ENCODE results near the gene PCLO.
A peak's percentile ranks its signal among the peaks of the same experiment; 100 is the strongest.
"Not testable (repeated sequence)": the region's sequence is repeated elsewhere in the genome, so short reads cannot be mapped to it uniquely, and the experiment has no call there.

The PCLO gene

DNA sequence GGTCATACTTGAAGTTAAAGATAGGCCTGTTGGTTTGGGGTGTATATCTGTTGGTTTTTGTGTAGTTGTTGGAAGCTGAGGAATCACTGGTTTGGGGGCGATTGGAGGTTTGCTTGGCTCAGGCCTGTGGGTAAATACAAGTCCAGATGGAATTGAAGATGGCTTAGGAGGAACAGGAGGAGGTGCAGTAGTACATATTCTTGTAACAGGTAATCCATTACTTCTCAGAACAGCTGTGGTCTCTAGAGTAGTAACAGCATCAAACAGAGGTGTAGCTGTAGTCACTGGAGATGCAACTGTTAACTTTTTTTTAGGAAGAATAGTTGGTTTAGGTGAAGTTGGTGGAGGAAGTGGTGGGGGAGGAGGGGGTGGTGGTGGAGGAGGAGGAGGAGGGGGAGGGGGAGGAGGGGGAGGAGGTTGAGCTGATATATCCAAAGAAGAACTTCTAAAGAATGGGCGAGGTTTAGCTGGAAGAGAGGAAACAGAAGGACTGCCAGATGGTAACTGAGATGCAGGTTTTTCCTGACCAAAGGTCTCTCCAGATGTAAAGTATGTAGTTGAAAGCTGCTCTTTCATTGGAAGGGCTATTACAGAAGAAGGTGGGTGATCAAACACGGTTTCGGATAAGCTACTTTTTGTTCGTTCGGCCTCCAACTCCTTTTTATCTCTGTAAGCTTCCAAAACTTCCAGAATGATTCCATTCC lies 209.2 kb downstream of the PCLO start:
- FAIRE-seq = no peak

- no peak for FAIRE-seq
Measured at GRCh38 chr7:82950436-82950835, 212.2 kb downstream of the PCLO start.

DNA sequence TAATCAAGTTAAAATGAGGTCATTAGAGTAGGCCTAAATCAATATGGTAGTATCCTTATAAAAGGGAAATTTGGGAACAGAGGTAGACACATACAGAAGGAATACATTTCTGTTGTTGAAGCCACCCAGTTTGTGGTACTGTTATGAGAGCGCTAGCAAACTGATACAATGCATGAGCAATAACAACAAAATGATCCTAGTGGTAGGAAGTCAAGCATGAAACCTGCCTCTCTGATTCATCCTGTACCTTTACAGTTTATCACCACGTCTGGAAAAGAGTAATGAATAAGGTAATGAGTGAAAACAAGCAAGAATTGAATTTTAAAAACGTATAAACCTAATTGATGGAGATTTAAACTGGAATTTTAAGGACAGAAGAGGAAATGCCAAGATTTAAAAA lies 217.2 kb downstream of the PCLO start:
- no peak for FAIRE-seq

DNA sequence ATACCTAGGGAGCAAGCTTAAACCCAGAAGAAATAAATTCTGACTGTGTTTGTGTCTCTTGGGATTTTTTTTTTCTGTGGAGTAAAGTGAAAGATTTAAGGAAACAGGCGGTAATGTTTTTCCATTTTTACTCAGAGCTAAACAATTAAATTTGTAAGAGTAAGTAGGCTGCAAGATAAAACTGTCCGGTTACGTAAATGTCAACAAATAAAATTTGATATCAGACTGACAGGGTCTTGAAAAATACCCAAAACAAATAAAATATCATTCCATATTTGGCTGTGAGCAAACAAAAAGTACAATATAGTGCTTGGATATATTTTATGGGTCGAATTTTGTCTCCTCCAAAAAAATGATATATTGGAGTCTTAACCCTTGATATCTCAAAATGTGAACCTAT lies 217.6 kb downstream of the PCLO start:
- FAIRE-seq = no peak

DNA sequence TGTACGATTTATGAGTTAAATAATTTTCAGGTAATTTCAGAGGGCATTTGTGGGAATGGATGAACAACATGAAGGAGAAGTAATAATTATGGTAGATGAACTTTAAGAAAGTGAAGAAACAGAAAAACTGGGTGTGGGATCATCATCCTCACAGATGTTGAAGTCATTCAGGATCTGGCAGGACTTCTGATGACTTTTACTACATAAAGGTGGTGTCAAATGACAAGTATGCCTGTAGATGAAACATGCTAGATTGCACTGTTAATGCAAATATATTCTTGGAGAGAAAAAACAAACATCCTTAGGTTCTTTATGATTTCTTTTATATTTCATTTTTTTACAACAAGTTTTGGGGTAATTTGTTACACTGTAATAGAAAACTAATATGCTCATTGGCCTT lies 230.2 kb downstream of the PCLO start:
- no peak for FAIRE-seq

GRCh38 chr7:82926477-82926876 lies 236.2 kb downstream of the PCLO start:
- FAIRE-seq = peak; percentile 73

- FAIRE-seq = no peak
Measured at GRCh38 chr7:82925331-82925730, 237.4 kb downstream of the PCLO start.

GRCh38 chr7:82906502-82906901 lies 256.2 kb downstream of the PCLO start:
- FAIRE-seq = peak; percentile 85

DNA sequence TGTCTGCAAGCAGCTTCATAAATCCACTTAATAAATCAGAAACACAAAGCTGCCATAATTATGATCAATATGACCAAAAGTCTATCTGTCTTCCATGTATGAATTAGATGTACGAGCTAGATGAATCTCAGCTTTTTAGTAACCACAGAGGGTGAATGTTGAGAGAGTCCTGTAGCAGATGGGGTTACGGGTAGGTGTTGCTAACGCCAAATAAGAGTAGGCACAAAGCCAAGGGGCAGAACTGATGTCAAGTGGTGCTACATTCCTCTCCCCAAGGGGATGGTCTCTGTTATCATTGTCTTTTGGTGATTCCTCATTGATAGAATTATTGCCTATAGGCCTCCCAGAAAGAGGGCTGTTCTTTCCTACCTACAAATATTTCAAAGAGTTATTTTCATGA lies 257.8 kb downstream of the PCLO start:
- FAIRE-seq = no peak

DNA sequence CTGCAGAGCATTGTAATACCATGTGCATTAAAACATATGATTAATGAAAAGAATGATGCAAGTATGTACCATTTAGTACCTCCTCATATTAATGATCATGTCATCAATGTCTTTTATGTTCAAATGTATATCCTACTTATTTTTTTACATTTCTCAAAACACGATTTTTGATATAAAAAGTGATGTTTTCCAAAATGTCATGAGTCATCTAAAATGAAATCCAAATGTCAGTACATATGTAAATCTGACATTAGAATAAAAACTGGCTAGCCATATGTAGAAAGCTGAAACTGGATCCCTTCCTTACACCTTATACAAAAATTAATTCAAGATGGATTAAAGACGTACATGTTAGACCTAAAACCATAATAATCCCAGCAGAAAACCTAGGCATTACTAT lies 261.6 kb downstream of the PCLO start:
- not testable (repeated sequence) for FAIRE-seq

GRCh38 chr7:82897500-82897899 lies 265.2 kb downstream of the PCLO start:
- peak; percentile 8 for FAIRE-seq

- FAIRE-seq = not testable (repeated sequence)
Measured at GRCh38 chr7:82894341-82894740, 268.3 kb downstream of the PCLO start.

DNA sequence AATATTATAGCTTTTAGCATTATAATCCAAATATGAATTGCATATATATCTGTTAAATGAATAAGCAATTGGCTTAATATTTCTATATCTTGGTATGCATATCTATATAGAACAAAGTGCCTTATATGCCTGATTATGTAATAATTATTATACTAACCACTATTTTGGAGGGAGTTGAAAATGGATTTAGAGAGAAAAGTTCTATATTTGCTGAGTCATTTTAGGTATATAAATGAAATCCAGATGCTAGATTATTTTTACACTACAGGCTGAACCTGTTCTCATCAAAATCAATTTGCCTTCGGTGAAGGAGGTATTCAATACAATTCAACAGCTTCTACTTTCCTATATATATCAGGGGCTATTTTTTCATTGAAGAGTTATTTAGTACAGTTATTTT lies 276.4 kb downstream of the PCLO start:
- peak; percentile 69 for FAIRE-seq

DNA sequence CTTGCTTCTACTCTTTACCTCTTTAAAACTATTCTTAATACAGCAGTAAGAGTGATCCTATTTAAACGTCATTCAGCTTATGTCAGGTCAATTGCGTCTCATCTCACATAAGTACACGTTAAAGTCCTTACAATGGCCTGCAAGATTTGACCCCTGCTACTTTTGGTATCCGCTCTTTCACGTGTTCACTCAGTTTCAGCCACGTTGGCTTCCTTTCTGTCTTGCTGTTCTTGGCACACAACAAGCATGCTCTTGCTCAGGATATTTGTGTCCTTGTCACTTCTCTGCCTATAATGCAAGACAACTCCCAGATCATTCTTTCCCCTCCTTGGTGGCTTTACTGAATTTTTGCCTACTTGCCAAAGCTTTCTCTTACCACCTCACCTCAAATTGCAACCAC lies 296.8 kb downstream of the PCLO start:
- FAIRE-seq = no peak

GRCh38 chr7:82859106-82859850 lies 303.4 kb downstream of the PCLO start:
- peak; percentile 94 for FAIRE-seq

DNA sequence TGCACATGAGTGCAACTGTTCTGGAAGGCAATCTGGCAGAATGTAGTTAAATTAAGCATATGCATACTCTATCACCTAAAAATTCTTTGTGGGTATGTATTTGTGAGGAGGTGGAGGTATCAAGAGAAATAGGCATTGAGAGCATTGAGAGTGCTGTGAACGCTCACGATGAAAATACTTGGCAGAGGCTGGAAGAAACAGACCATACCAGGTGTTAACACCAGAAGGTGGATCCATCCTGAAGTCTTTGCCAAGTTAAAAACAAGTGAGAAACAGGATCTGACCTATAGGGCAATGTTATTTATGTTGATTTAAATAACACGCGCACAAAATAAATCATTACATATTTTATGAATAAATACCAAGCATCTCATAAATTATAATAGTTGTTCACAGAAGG lies 311.6 kb downstream of the PCLO start:
- FAIRE-seq = no peak

DNA sequence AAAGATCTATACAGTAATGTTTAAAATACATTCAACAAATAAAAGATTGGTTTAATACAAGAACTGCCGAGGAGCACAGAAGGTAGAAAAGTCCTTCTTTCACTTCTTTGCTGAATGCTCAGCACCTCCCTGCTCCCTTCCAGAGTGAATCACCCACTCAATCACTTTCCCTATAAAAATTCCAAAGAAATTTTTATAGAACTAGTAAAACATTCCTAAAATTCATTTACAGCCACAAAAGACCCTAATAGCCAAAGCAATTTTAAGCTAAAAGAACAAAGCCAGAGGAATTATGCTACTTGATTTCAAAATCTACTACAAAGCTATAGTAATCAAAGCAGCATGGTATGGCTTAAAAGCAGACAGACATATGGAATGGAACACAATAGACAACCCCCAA lies 320.9 kb downstream of the PCLO start:
- FAIRE-seq = peak; percentile 99

GRCh38 chr7:82840061-82840460 lies 322.6 kb downstream of the PCLO start:
- FAIRE-seq = no peak

- FAIRE-seq = no peak
Measured at GRCh38 chr7:82839555-82839954, 323.1 kb downstream of the PCLO start.

DNA sequence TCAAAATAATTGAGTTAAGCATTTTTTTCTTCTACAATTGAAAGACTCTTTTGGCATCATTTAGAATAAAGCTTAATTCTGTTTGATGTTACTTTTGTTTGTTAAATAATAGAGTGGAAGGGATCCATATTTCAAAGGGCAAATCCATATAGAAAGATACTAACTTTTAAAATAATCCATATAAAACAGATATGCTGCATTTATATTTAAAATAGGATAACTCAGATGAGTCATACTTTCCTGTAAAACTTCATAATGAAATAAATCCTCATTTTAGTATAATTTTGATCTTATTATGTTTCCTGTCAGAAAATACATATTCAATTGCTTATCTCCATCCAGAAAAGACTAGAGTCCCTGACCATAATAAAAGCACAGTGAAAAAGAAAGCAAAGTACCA lies 323.6 kb downstream of the PCLO start:
- no peak for FAIRE-seq

DNA sequence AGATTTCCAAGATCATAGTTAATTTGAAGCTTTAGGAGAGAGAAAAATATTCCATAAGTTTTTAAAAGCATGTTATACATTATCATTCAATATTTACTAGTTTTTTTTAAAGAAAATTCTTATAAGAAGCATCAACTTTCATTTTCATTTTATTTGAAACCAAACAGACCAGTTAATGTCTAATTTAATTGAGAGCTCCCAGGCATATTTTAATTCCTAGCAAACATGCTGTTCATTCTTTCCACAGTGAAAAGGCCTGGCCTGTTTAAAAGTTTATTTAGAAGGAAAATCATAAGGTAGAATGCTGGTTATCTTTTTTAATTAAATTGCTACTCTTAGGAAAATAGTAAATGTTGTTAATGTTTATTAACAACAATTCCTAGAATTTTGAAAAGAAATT lies 324.4 kb downstream of the PCLO start:
- no peak for FAIRE-seq

DNA sequence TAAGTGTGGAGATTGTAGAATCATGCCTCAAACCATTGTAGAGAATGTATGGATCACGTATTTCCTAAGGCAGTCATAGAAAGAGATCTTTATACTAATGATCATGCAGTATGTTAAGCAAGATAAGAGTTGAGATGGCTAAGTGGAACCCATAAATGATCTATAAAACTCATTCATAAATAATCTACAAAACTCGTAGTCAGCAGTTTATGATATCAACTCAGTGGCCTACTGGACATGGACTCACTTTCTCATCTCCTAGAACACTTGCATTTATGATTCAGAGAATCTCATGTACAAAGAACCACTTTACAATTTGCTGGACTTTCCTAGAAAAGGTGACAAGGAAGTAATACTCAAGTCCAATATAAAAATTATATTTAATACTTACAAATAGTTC lies 339.6 kb downstream of the PCLO start:
- FAIRE-seq = no peak

DNA sequence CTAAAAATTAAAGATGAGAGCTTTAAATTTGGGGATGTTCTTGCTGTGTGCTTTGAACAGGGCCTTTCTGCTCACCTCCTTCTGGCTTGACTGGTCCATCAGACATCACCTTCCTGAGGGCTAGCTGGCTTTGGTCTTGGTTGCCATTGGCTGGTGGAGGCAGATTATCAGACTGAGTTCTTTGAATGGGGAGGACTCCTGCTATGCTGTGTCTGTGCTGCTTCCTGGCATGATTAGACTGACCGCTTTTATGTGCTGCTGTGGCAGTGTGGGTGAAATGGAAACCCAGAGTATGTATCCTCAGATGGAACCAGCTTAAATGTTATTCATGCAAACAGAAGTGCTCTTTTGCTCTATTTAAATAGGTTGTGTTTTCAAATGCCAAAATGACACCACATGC lies 341.6 kb downstream of the PCLO start:
- FAIRE-seq = no peak

DNA sequence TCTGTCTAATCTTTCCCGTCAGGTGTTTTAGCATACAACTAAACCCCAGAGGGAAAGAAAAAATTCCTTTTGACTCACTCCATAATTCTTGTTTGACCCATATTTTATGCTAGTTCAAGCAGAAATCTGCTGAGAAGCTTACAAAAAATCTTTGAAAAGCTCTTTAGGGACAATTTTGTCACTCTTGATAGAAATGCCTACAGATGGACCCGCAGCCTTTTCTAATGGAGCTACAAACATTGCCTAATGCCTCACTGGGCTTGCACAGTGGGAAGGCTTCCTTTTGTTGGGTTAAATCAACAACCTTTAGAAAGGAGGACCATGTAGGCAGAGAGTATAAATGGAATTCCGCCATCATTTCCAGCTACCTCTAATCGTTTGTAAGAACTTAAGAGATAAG lies 344.5 kb downstream of the PCLO start:
- no peak for FAIRE-seq

GRCh38 chr7:82816272-82816671 lies 346.4 kb downstream of the PCLO start:
- FAIRE-seq = peak; percentile 67

Measured in G401.6 (cell line).